ENCODE data around the gene CD96.

DNA sequence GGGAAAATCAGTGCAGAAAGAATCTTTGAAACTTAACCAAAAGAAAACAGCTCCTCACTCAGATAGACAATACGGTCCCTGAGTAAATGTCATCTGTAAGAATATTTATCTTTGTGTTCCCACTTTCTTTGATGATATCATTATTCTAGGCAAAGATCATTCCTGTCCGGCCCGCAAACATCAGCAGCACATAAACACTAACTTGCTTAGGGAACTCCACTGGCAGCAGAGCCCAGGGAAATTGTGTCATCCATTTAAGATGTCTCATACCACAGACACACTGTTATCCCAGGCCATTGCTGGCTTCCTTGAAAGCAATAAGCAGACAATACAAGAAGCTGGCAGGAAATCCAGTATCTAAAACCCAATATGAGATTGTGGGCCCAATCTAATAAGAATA lies 20.1 kb upstream of the CD96 start:
- TF ChIP-seq POLR2A (IDR thresholded peaks at IDR 0.05; ENCODE audit: low read length) = no peak
- TF ChIP-seq GATA1 (IDR thresholded peaks at IDR 0.05; ENCODE audit: low read depth, low read length) = no peak
